GM11168 (cell line): ENCODE data around the gene ST8SIA3.

ENCODE experiments used
- in situ Hi-C: fragments of 300-500 bp; cut with MboI; formaldehyde crosslinking; loops from one replicate; pipeline ENCODE4 v1.12.0; 2022; ENCODE audit warnings: low sequenced_read_pairs; ENCODE audit not compliant: unreplicated experiment

The ST8SIA3 gene, protein sequence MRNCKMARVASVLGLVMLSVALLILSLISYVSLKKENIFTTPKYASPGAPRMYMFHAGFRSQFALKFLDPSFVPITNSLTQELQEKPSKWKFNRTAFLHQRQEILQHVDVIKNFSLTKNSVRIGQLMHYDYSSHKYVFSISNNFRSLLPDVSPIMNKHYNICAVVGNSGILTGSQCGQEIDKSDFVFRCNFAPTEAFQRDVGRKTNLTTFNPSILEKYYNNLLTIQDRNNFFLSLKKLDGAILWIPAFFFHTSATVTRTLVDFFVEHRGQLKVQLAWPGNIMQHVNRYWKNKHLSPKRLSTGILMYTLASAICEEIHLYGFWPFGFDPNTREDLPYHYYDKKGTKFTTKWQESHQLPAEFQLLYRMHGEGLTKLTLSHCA

GRCh38 chr18:57352271-57352701, at the start of gene ST8SIA3:
TSS of gene ST8SIA3 (plus strand) at chr18:57352557. CDS start at chr18:57352847, 290 bp downstream.
- in situ Hi-C loops: no loop called here

GRCh38 chr18:57311472-57311871, 40.9 kb upstream of the ST8SIA3 start:
- in situ Hi-C loops: no loop called here

DNA sequence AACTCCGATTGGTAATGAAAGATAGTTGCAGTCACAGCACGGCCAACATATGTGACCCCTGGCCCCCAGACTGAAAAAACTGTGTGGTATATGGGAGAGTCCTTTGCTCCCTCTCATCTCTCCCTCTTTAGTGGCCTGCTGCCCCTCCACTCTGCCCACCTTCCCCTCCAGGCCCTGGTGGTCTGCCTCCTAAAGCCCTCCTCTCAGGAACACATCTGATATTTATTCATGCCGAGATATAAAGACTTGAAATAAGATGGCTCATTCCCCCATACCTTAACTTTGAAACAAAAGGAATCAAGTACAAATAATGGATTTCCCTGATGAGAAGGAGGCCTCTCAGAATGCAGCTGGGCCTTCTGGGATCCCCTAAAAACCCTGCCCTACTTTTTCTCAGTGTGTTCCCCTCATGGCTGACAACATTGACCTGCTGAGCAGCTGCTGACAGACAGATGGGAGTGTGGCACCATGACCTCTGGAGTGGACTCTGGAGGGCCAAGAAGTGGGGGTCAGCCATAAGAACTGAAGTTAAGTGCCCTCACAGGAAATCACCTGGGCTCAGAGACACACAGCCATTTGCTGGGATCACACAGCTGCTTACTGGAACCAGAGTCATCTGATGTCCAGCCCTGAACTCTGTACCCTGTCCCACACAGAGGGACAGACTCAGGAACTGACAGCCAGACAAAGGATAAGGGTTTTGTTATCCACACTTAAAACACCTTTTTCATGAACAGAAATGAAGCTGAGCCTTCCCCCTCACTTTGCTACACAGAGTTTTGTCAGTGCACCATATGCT, 39.8 kb upstream of the ST8SIA3 start:
- in situ Hi-C loops: no loop called here

- in situ Hi-C loops: no loop called here
These were observed 31.8 kb upstream of the ST8SIA3 start for GRCh38 chr18:57320603-57321002.

- in situ Hi-C loops: no loop called here
These were observed 26.7 kb upstream of the ST8SIA3 start for GRCh38 chr18:57325491-57326166.

DNA sequence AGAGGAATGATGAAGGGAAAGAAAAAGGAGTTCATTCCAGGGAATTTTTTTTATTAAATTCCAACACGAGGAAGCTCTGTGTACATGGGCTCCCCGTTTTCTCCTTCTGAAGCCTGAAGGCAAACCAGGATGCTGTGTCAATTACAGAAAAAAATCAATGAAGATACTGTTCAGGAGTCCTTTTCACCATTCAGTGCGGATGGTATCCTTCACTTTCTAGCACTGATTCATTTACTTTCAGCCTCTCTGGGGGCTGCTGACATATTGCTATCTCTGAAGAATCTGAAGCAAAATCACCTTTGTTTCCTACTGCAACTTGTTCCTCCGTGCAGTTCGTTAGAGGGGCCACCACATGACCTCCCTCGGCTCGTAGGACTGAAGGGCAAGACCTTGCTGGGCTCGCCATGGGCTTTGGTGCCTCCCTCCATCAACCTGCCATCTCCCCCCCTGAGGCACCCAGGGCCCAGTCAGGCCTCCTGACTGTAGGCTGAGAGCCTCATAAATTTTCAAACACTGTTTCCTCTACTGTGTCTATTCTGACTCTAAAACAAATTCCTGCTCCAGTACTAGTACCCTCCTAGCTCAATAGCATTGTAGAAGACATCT, 25.5 kb upstream of the ST8SIA3 start:
- in situ Hi-C loops: no loop called here

DNA sequence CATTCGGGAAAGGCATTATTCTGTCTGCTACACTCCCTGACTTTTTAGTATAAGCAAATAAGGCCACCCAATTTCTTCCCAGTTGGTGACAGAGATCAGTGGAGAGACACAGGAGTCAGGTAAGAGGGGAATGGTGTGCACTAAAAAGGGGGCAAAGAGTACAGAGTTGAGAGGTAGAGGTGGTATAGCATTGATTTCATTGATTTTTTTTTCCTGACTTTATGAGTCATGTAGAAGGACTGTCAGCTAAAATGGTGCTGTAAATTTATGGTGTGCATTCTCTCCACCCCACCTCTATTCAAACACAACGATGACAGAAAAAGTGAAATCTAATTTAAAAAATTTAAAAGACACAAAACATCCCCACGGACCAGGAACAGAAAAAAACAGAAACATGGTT, 23.7 kb upstream of the ST8SIA3 start:
- in situ Hi-C loops: no loop called here

DNA sequence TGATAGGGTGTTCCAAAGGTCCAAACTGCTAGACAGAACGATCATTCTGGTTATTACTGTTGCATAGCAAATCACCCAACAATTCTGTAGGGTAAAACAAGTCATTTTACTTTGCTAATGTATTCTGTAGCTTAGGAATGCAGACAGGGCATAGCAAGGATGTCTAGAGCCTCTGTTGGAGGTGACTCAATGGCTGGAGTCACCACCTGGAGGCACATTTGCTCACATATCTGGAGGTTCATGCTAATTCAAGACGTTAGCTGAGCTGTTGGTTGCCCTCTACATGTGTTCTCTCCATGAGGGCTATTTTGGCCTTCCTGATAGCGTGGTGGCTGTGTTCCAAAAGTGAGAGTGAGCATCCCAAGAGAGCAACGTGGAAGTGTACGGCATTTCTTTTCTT, 22.5 kb upstream of the ST8SIA3 start:
- in situ Hi-C loops: no loop called here

- in situ Hi-C loops: no loop called here
These were observed 20.6 kb upstream of the ST8SIA3 start for GRCh38 chr18:57331718-57332117.

DNA sequence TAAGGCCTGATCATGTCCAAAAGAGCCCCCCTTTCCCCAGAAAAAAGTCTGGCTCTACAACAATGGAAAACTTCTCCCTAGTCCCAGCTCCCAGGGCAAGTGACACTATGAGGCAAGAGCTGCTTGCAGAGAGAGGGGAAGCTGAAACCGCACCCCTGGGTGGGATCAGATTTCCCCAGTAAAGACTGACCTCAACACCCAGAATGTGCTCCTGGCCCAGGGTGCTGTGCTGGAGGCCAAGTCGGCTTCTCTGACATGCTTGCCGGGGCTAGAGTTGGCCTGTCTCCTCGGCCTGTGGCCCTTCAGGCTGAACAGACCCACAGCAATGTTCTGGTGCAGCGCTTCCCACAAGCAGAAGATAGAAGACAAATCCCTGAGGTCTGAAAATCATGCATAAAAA, 18.4 kb upstream of the ST8SIA3 start:
- in situ Hi-C loops: no loop called here

DNA sequence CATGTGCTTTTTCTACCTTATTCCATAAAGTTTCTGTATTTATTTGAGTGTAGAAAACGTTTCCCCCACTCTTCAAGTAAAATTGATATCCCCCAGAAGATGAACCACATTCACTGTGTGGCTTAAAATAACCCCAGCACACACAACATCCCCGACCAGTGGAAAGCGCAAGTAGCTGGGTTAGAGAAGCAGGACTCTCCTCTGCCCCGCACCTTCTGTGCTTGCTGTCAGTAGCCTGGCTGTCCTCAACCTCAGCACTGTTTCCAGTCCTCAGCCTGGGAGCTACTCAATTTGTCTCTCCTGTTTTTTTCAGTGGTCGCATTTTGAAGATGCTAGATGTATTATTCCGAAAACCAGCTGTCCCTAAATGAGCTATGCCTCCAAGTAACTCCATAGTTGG, 18.0 kb upstream of the ST8SIA3 start:
- in situ Hi-C loops: no loop called here

GRCh38 chr18:57336343-57336742, 16.0 kb upstream of the ST8SIA3 start:
- in situ Hi-C loops: no loop called here

GRCh38 chr18:57337890-57338289, 14.5 kb upstream of the ST8SIA3 start:
- in situ Hi-C loops: no loop called here

DNA sequence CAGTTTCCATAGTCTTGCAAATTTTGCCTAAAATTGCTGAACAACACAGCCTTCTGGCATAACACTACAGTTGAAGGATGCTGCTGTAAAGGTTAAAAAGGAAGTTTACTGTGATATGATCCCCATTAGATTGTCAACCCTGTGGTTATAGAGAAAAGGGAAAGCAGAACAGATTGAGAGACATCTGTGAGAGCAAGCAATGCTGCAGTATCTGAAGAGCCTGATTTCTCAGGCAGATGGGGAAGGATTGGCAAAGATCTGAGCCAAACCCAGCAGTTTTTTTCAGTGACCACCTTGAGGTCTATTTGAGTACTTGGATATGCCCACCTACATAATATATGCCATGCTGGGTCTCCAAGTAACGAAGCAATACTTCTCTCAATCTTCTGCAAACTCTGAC, 8.5 kb upstream of the ST8SIA3 start:
- in situ Hi-C loops: no loop called here

DNA sequence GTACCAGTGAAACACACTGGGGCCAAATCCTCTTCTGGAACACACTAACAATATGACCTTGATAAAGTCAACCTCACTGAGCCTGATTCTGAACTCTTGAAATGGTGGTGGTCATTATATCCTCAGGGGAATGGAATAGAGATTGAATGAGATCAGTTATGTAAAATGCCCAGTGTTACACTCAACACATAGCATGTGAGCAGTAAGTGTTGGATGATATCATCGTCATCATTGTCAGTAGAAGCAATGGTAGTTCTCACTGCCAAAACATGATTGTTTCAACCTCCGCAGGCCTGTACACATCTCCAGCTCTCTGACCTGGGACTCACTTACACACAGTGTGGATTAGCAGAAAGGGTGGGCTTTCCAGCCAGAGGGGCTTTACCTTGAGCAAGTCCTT, 5.5 kb upstream of the ST8SIA3 start:
- in situ Hi-C loops: no loop called here

- in situ Hi-C loops: no loop called here
These were observed 4.6 kb upstream of the ST8SIA3 start for GRCh38 chr18:57347784-57348183.

DNA sequence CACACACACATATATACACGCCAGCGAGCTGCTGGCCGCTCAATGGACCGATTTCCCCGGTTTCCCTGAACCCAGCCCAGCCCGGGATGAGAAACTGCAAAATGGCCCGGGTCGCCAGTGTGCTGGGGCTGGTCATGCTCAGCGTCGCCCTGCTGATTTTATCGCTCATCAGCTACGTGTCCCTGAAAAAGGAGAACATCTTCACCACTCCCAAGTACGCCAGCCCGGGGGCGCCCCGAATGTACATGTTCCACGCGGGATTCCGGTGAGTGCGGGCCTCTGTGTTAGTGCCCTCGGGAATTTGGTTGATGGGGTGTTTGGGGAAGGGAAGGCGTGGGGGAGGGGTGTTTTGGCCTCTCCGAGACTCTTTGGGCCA, 392 bp downstream of the ST8SIA3 start:
- in situ Hi-C loops: no loop called here

DNA sequence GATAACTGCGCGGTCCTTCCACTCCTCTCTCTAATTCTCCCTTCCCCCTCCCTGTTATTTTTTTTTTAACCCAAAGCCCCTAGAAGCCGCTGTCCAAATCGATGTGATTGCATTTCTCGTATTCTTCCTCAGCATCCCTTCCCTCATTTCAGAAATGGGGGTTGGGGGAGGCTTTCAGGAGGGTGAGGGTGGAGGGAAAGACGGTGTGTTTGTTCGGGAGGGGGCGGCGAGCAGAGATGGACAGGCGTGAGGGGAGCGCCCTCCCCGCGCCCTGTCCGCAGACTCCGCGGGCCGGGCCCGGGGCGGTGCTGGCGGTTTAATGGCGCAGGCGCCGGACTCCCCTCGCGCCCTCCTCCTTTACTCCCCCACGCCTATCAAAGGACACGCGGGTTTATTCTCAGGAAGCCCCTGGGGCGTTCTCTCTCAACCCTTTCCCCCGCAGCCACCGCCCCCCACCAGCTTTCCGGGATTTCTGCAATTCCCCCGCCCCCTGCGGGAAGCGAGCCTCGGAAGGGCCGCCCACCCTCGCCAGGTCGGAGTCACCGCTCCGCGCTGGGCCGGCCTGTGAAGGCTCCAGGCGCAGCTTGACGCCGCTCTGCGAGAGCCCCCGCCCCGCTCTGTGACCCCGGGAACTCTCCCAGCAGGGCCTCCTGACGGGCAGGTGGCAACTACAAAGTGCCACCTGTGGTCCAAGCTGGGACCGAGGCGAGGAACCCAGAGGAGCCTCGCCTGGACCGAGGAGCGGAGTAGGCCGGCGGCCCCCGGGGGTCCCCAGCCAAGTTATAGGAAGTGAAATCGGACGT, 981 bp downstream of the ST8SIA3 start:
- in situ Hi-C loops: no loop called here

GRCh38 chr18:57353940-57354461, 1.6 kb downstream of the ST8SIA3 start:
- in situ Hi-C loops: no loop called here

GRCh38 chr18:57359433-57359832, 7.1 kb downstream of the ST8SIA3 start:
- in situ Hi-C loops: no loop called here
